GM18867 (cell line): ENCODE results near the gene FAM83G.
"Not testable (repeated sequence)": the region's sequence is repeated elsewhere in the genome, so short reads cannot be mapped to it uniquely, and the experiment has no call there.

ENCODE experiments used
- ATAC-seq: cut with Tn5 transposase; IDR thresholded peaks from one replicate; pipeline ENCODE4 v1.9.1; 2021; ENCODE audit warnings: mild to moderate bottlenecking, moderate library complexity; ENCODE audit not compliant: unreplicated experiment

The FAM83G gene

GRCh38 chr17:19024101-19025078 lies 19.8 kb upstream of the FAM83G start:
- no peak for ATAC-seq

DNA sequence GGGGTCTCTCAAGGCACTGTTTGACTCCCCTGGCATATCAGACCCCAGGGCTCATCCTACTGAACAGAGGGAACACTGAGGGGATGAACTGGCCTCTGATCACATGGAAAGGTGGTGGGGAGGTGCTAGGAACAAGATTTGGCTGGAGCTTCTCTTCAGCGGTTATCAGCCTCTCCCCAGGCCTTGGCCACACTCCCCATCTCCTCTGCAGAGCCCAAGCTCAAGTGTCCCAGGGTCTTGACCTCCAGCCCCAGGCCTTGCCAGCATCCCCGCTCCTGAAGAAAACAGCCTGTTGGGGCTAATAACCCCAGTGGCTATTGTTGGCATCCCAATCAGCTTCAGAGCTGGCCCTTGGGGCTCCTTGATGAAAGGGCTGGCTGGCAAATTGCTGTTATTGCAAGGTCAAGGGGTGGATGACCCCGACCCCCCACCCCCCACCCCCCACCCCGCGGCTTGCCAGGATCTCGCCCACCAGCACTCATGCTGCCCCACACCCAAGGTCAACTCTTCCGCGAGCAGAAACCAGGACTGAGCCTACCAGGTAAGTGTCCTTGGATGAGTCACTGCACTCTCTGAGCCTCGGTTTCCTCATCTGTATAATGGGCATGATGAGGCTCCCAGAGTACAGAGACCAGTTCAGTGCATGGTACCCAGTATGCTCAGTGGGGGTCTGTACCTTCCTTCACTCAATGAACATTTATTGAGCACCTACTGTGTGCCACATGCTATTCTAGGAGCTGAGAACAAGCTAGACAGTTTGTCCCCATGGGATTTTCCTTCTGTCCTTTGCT lies 18.8 kb upstream of the FAM83G start:
- ATAC-seq, result no peak

DNA sequence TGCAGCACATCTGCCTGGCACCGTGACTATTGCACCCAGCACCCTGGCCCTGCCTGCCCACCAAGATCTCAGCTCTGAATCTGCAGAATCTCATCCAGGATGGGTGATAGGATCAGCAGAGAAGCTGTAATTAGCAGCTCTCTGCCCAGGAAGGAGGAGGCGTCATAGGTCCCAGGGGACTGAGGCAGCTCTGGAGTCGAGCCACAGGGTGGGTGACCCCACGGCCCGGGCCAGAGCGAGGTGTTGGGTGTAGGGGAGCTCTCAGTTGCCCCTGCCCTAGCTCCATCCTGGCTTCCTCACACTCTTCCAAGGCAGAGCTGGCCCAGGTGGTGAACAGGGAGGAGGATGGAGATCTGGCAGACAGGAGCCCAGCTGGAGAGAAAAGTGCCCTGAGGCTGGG lies 18.2 kb upstream of the FAM83G start:
- ATAC-seq, result no peak

DNA sequence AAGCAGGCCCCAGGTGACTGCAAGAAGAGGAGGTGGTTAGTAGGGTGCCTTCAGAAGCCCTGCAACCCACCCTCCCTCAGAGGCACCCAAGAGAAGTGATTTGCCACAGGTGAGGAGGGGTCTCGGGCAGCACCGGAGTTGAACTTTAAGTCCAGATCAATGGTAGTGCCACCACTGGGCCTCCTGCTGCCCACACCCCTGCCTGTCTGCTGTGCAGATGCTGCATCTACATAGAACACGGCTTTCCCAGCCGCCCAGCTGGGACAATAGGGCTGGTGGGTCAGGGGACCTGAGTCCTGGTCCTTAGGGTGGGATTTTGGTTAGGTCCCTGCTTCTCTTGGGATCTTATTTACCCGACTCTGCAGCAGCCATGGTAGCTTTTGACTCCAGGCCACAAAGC lies 17.6 kb upstream of the FAM83G start:
- ATAC-seq, result no peak

DNA sequence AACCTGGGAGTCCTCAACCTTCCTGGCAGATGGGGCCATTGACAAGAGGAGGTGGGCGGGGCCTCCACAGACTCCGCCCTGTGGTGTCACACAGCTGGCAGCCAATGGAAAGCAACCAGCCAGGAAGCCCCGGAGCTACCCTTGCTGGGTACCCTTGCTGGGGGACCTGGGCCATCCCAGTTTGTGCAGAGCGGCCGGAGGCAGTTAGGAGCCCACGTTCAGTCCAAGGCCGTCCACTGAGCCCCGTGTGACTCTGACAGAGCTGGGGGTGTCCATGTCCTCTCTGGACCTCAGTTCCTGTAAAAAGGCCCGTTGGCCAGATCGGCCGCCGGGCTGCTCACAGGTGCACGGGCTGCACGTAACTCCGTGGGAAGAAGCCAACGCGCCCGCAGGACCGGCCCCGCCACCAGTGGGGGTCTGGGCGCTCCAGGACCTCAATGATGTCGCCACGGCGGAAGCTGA lies 17.1 kb upstream of the FAM83G start:
- no peak for ATAC-seq

- ATAC-seq, result not testable (repeated sequence)
Observed at GRCh38 chr17:19021011-19021621, 16.6 kb upstream of the FAM83G start.

GRCh38 chr17:19020016-19020415 lies 15.5 kb upstream of the FAM83G start:
- no peak for ATAC-seq

DNA sequence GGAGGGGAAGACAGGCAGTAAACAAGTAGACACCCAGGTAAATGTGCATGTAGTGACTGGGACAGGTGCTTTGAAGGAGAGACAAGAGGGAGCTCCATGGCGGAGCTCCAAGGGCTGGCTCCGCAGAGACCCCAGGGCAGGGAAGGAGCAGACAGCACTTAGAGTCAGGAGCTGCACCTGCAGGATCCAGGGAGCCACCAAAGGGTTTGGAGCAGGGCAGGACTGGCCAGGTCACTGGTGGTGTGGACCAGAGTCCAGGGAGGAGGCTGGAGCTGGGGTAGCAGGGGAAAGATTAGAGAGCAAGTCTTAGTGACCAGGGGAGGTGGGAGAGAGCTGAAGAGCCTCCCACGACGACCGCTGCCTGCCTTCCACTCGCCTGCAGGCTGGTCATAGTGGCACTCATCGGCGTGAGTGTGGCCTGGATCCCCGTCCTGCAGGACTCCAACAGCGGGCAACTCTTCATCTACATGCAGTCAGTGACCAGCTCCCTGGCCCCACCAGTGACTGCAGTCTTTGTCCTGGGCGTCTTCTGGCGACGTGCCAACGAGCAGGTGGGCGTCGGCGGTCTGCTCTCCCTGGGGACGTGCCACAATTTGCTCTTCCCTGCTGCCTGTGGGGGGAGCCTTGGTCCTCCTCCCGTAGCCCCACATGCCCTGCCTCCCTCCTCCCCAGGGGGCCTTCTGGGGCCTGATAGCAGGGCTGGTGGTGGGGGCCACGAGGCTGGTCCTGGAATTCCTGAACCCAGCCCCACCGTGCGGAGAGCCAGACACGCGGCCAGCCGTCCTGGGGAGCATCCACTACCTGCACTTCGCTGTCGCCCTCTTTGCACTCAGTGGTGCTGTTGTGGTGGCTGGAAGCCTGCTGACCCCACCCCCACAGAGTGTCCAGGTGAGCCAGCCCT lies 14.7 kb upstream of the FAM83G start:
- no peak for ATAC-seq

GRCh38 chr17:19018600-19018950 lies 14.0 kb upstream of the FAM83G start:
- ATAC-seq, result no peak

DNA sequence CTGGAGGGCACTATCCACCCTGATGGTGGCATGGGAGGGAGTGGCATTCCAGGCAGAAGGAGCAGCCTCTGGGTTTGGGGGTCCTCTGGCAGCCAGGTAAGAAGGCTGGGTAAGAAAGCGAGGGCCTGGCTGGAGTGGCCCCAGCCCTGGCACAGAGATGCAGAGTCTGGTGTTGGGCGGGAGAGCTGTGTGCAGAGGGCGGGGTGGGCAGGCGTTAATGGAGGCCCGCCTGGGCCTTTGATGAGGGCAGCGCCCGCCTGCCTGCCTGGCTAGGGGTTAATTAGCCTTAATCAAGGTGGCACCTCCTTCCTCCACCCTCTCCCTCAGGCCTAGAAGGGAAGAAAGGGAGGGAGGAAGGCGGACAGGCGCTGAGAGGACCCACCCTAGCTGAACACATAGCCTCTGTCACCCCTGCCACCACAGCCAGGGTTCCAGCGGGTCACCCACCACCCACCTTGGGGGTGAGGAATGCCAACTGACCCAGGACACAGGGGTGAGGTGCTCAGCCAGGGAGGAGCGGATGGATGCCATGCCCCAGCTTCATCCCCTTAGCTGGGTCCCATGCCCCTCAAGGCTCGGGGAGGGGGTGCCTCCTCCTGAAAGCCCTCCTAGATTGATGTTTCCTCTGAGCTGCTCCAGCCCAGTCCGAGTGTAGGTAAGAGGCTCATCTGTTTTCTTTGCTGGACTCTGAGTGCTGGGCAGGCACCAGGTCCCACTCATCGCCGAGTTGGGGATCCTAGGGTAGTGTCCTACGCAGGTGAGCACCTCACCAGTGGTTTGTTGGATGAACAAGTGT lies 13.4 kb upstream of the FAM83G start:
- ATAC-seq, result no peak

GRCh38 chr17:19017401-19017800 lies 12.8 kb upstream of the FAM83G start:
- ATAC-seq, result no peak

GRCh38 chr17:19016881-19017280 lies 12.3 kb upstream of the FAM83G start:
- ATAC-seq, result no peak

DNA sequence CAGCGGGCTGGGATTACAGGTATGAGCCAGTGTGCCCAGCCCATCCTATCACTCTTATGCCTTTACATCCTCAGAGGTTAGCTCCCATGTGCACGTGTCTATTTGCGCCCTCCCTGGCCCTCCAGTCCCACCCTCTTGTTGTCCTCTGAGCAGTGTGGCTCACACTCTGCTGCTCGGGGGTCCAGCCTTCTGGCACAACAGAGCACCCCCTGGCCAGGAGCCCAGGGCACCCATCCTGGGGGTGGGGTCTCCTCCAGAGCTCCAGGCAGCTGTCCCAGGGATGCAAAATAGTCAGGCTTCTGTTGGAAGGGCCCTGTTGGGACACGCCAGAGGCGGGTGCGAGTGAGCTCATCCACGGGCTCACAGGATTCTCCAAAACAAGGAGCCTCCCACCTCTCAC lies 11.7 kb upstream of the FAM83G start:
- no peak for ATAC-seq

GRCh38 chr17:19015428-19015827 lies 10.9 kb upstream of the FAM83G start:
- no peak for ATAC-seq

- no peak for ATAC-seq
Observed at GRCh38 chr17:19014628-19015215, 10.2 kb upstream of the FAM83G start.

DNA sequence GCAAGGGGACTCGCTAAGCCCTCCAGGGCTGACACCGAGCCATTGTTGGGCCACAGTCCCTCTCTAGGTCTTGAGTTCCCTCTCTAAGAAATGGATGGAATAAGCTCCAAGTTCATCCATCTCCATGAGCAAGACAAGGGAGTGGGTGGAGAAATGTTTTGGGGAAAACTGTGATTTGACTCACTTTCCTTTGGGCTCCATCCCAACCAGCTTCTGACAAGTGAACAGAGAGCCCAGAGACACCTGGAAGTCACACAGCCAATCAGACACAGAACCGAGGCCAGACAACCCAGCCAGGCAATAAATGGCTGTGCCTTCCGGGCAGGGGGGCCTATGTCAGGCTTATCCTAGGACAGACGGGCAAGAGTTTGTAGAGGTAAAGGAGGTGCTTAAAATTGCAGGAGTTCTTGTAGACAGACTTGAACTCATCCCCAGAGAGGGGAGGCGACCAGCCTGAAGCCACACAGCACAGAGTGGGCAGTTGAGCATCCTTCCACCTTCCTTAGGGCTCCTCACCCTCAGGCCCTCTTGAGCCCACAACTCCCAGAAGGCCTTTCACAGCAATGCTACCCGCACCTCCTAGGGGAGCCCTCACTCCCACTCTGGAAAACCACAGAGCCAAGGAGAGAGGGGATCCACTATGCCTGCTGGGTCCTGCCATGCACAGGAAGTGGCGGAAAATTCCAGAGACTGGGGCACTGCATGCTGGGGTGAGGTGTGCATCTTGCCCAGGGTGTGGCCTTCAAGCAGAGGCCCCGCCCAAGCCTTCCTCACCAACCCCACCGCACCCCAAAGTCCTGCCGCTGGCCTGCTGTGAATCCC lies 9.5 kb upstream of the FAM83G start:
- ATAC-seq, result no peak

DNA sequence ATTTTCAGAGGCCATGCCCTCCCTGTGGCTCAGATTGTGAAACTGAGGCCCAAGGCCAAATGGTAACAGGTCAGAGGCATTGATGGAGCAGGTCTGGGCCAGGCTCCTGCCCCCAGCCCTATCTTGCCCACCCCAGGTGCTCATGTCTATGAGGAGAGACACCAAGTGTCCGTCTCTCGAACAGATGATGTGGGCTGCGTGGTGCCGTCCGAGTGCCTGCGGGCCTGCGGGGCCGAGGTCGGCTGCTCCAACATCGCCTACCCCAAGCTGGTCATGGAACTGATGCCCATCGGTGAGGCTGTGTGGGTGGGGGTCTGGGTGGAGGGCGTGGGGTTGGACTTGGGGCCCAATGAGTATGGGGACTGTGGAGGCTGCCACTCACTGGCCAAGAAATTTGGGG lies 8.7 kb upstream of the FAM83G start:
- no peak for ATAC-seq
